GF-D8 (cell line): ENCODE data around the gene TSEN54.
"Not testable (repeated sequence)": the region's sequence is repeated elsewhere in the genome, so short reads cannot be mapped to it uniquely, and the experiment has no call there.

ENCODE experiments used
- DNase-seq: peaks from one replicate; lab custom pipeline; 2025; lab: John Stamatoyannopoulos, UW

TSEN54 gene

GRCh38 chr17:75516255-75516618 is at the start of gene TSEN54:
Gene TSEN54, plus strand, starts transcription at chr17:75516528. Its CDS starts 33 bp downstream, at chr17:75516561.
- DNase-seq = peak; percentile 62

- no peak for DNase-seq
These were observed 48.0 kb upstream of the TSEN54 start for GRCh38 chr17:75468291-75468754.

GRCh38 chr17:75468779-75469373 is 47.5 kb upstream of the TSEN54 start:
- no peak for DNase-seq

GRCh38 chr17:75471207-75471606 is 45.1 kb upstream of the TSEN54 start:
- DNase-seq = no peak

GRCh38 chr17:75472119-75472518 is 44.2 kb upstream of the TSEN54 start:
- DNase-seq = no peak

GRCh38 chr17:75473246-75473645 is 43.1 kb upstream of the TSEN54 start:
- no peak for DNase-seq

GRCh38 chr17:75474736-75475135 is 41.6 kb upstream of the TSEN54 start:
- DNase-seq = no peak

- DNase-seq = no peak
These were observed 41.0 kb upstream of the TSEN54 start for GRCh38 chr17:75475144-75475835.

GRCh38 chr17:75475851-75476250 is 40.5 kb upstream of the TSEN54 start:
- no peak for DNase-seq

- no peak for DNase-seq
These were observed 40.1 kb upstream of the TSEN54 start for GRCh38 chr17:75476271-75476671.

GRCh38 chr17:75476752-75477489 is 39.4 kb upstream of the TSEN54 start:
- DNase-seq = no peak

GRCh38 chr17:75477490-75477862 is 38.9 kb upstream of the TSEN54 start:
- DNase-seq = not testable (repeated sequence)

GRCh38 chr17:75478508-75478907 is 37.8 kb upstream of the TSEN54 start:
- no peak for DNase-seq

- DNase-seq = no peak
These were observed 36.0 kb upstream of the TSEN54 start for GRCh38 chr17:75480281-75480680.

GRCh38 chr17:75481194-75482068 is 34.9 kb upstream of the TSEN54 start:
- DNase-seq = no peak

- no peak for DNase-seq
These were observed 34.0 kb upstream of the TSEN54 start for GRCh38 chr17:75482098-75482942.

GRCh38 chr17:75485688-75486087 is 30.6 kb upstream of the TSEN54 start:
- DNase-seq = no peak

GRCh38 chr17:75486151-75486550 is 30.2 kb upstream of the TSEN54 start:
- no peak for DNase-seq

- no peak for DNase-seq
These were observed 29.4 kb upstream of the TSEN54 start for GRCh38 chr17:75486951-75487350.

- peak; percentile 75 for DNase-seq
These were observed 28.8 kb upstream of the TSEN54 start for GRCh38 chr17:75487351-75488070.
